Measurements from ENCODE around the gene GAS2. TPM values are rescaled to one million over a fixed set of nuclear protein-coding genes. Genes with fewer than 3 reads are reported as not detected.

GAS2 gene
- total RNA-seq, 3 donors from 2014 or later = 0.96 to 22.1 (median 10.2) TPM

DNA sequence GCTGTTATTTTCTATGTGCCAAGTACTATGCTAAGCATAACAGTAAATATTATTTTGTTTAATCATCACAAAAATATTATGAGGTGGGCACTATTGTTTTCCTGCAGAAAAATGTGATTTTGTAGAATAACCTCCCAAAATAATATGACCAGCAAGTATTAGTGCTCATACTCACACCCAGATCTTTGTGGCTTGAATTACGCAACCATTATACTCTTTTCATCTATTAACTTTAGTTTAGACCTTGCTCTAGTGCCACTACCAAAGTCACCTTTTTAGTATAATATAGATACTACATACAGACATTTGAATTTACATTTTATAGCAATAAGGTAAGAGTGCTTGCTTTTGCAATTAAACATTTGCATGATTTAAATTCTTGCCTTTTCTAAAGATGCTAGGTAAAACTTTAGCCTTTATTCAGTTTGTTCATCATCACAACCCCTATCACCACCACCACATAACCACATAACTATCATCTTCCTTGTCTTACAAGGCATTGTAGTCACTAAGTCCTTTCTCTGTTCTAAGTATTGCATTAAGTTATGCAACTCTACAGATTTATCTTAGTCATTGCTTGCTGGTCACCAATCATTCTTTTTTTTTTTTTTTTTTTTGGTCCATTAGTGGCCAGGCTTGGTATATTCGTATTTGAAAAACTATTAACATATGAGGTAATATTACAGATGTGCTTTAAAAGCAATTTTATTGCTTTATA lies 68.4 kb downstream of the GAS2 start:
- Histone ChIP-seq H3K36me3 (no peaks in the 10 kb centered on the region), H3K4me1 (no peaks in the 10 kb centered on the region), H3K27me3 (no peaks in the 10 kb centered on the region), H3K4me3 (no peak overlapping the region), H3K27ac (no peak overlapping the region), H3K9me3 (no peaks in the 10 kb centered on the region)
- no peak for DNase-seq (ENCODE audit: low spot score in 2 of 2)
- TF ChIP-seq POLR2AphosphoS5 (IDR thresholded peaks at IDR 0.05) (no peak), POLR2A (IDR thresholded peaks at IDR 0.05) (no peak)
- TF ChIP-seq, protein P1, sequence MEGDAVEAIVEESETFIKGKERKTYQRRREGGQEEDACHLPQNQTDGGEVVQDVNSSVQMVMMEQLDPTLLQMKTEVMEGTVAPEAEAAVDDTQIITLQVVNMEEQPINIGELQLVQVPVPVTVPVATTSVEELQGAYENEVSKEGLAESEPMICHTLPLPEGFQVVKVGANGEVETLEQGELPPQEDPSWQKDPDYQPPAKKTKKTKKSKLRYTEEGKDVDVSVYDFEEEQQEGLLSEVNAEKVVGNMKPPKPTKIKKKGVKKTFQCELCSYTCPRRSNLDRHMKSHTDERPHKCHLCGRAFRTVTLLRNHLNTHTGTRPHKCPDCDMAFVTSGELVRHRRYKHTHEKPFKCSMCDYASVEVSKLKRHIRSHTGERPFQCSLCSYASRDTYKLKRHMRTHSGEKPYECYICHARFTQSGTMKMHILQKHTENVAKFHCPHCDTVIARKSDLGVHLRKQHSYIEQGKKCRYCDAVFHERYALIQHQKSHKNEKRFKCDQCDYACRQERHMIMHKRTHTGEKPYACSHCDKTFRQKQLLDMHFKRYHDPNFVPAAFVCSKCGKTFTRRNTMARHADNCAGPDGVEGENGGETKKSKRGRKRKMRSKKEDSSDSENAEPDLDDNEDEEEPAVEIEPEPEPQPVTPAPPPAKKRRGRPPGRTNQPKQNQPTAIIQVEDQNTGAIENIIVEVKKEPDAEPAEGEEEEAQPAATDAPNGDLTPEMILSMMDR (IDR thresholded peaks at IDR 0.05) = no peak
- intact Hi-C loops (cut with DNase I; ENCODE audit: low total_unique reads) = no loop called here

DNA sequence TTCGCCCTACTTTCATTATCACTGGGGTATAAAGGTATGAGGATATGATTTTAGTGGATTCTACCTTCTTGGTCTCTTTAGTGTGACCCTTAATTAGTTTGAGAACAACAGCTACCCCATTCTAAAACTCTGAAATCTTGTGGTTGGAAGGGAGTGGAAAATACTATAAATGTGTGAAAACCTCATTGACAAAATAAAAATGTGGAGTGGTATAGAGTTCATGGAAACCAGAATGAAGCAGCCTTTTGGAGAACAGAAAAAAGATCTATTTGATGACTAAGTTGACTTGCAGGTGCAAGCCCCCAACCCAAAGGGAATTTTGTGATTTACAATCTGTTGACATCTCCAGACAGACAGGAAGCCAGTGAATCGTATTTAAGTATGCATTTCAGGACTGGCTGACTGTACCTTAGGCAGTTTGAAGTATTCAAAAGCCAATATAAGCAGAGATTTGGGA lies 75.8 kb downstream of the GAS2 start:
- H3K36me3 ChIP-seq = no peaks in the 10 kb centered on the region
- intact Hi-C loops (cut with DNase I; ENCODE audit: low total_unique reads) = no loop called here
- no peaks in the 10 kb centered on the region for H3K9me3 ChIP-seq
- H3K4me1 ChIP-seq = no peaks in the 10 kb centered on the region
- H3K27me3 ChIP-seq = no peaks in the 10 kb centered on the region
- no peak overlapping the region for H3K4me3 ChIP-seq
- no peak for TF ChIP-seq POLR2A (IDR thresholded peaks at IDR 0.05)
- no peak for TF ChIP-seq POLR2AphosphoS5 (IDR thresholded peaks at IDR 0.05)
- TF ChIP-seq, protein P1 (IDR thresholded peaks at IDR 0.05) = no peak
- no peak overlapping the region for H3K27ac ChIP-seq
- DNase-seq (ENCODE audit: low spot score in 2 of 2) = no peak

DNA sequence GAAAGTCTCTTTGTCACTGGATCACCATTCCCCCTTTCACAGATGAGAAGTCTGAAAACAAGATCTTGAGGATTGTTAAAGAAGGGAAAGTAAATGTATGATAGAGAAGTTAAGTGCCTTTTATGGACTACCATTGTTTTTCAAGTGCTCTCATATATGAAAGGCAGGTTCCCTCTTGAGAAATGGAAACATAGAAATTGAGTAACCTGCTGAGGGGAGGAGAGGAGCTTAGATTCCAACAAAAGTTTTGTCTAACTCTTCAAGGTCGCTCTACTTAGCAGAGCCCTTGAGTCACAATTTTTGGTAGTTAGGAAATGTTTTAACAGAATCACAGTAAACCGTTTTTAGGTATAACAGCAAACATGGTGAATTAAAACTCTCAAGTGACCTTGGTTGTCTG lies 83.1 kb downstream of the GAS2 start:
- Histone ChIP-seq H3K27me3 (no peaks in the 10 kb centered on the region), H3K4me3 (no peak overlapping the region), H3K9me3 (no peaks in the 10 kb centered on the region), H3K27ac (no peak overlapping the region), H3K4me1 (no peaks in the 10 kb centered on the region), H3K36me3 (no peaks in the 10 kb centered on the region)
- no peak for DNase-seq (ENCODE audit: low spot score in 2 of 2)
- intact Hi-C loops (cut with DNase I; ENCODE audit: low total_unique reads) = no loop called here
- TF ChIP-seq POLR2A (IDR thresholded peaks at IDR 0.05) (no peak), POLR2AphosphoS5 (IDR thresholded peaks at IDR 0.05) (no peak)
- TF ChIP-seq, protein P1 (IDR thresholded peaks at IDR 0.05) = no peak

DNA sequence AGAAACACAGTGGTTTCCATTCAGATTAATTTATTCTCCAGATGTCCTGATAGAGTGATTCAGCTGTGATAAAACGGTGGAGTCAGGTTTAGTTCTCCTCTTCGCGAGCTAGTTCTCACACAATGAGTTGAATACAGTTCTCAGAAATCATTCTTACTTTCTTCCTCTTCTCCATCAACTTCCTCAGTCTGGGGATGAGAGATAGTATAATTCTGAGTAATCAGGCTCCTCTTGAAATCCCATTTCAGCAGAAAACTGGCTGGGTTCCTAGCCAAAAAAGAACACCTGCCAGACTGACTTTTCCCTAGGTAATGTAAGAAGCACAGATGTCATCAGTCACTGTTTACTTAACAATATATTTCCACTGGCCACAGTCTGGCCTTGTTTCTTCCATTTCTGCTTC lies 86.5 kb downstream of the GAS2 start:
- H3K9me3 ChIP-seq = no peaks in the 10 kb centered on the region
- no peak overlapping the region for H3K4me3 ChIP-seq
- H3K27me3 ChIP-seq = no peaks in the 10 kb centered on the region
- no peaks in the 10 kb centered on the region for H3K4me1 ChIP-seq
- H3K27ac ChIP-seq = no peak overlapping the region
- intact Hi-C loops (cut with DNase I; ENCODE audit: low total_unique reads) = no loop called here
- H3K36me3 ChIP-seq = no peaks in the 10 kb centered on the region
- DNase-seq (ENCODE audit: low spot score in 2 of 2) = no peak
- TF ChIP-seq, protein P1 (IDR thresholded peaks at IDR 0.05) = no peak
- TF ChIP-seq POLR2AphosphoS5 (IDR thresholded peaks at IDR 0.05) (no peak), POLR2A (IDR thresholded peaks at IDR 0.05) (no peak)

DNA sequence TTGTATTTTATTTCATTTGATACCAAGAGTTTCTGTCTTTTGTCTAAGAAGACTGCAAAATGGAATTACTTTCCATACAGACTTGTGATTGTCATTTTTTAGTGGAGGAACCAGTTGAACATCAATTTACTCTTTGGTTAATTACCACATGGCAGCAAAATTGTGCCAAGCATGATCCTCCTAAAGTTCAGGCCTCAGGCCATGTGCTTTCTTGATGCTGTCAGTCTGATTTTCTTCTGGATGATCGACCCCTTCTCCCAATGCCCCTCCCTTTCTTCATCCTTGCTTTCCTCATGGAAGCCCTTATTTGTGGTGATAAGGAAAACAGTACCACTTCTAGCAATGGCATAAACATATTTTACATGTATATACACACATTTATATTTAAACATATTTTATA lies 87.0 kb downstream of the GAS2 start:
- Histone ChIP-seq H3K4me1 (no peaks in the 10 kb centered on the region), H3K36me3 (no peaks in the 10 kb centered on the region), H3K27me3 (no peaks in the 10 kb centered on the region), H3K4me3 (no peak overlapping the region), H3K9me3 (no peaks in the 10 kb centered on the region), H3K27ac (no peak overlapping the region)
- intact Hi-C loops (cut with DNase I; ENCODE audit: low total_unique reads) = no loop called here
- TF ChIP-seq, protein P1 (IDR thresholded peaks at IDR 0.05) = no peak
- TF ChIP-seq POLR2AphosphoS5 (IDR thresholded peaks at IDR 0.05) (no peak), POLR2A (IDR thresholded peaks at IDR 0.05) (no peak)
- DNase-seq (ENCODE audit: low spot score in 2 of 2) = no peak
